Fibroblast of pulmonary artery (primary cell): ENCODE measurements around the gene SH3BP5.

Source experiments
- DNase-seq: peaks from one replicate; pipeline ENCODE4 v3.0.0-alpha.2; 2010; ENCODE audit warnings: low read depth
- H3K4me3 ChIP-seq: replicated peaks from 2 replicates; pipeline ENCODE4 v1.5.1; 2011; ENCODE audit warnings: low read depth, mild to moderate bottlenecking, control low read depth, low read length, moderate library complexity
- TF ChIP-seq, protein P1 (sequence below): IDR thresholded peaks from 2 replicates; pipeline ENCODE4 v1.5.1; 2011; ENCODE audit warnings: mild to moderate bottlenecking, control low read depth, low read length, inconsistent platforms; ENCODE audit errors: missing control alignments

SH3BP5 gene

DNA sequence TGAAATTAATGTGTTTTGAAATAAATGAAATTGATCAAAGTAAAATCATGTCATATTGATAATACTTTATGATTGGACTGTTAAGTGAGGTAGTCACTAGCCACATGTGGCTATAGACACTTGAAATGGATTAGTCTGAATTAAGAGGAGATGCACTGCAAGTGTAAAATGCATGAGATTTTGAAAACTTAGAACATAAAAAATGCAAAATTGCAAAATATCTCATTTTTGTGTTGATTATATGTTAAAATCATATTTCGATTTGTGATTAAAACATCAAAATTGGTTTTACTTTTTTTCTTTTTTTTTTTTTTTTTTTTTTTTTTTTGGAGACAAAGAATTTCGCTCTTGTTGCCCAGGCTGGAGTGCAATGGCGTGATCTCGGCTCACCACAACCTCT is 103.1 kb downstream of the SH3BP5 start:
- no peak for DNase-seq
- TF ChIP-seq, protein P1, sequence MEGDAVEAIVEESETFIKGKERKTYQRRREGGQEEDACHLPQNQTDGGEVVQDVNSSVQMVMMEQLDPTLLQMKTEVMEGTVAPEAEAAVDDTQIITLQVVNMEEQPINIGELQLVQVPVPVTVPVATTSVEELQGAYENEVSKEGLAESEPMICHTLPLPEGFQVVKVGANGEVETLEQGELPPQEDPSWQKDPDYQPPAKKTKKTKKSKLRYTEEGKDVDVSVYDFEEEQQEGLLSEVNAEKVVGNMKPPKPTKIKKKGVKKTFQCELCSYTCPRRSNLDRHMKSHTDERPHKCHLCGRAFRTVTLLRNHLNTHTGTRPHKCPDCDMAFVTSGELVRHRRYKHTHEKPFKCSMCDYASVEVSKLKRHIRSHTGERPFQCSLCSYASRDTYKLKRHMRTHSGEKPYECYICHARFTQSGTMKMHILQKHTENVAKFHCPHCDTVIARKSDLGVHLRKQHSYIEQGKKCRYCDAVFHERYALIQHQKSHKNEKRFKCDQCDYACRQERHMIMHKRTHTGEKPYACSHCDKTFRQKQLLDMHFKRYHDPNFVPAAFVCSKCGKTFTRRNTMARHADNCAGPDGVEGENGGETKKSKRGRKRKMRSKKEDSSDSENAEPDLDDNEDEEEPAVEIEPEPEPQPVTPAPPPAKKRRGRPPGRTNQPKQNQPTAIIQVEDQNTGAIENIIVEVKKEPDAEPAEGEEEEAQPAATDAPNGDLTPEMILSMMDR = no peak
- no peak overlapping the region for H3K4me3 ChIP-seq

DNA sequence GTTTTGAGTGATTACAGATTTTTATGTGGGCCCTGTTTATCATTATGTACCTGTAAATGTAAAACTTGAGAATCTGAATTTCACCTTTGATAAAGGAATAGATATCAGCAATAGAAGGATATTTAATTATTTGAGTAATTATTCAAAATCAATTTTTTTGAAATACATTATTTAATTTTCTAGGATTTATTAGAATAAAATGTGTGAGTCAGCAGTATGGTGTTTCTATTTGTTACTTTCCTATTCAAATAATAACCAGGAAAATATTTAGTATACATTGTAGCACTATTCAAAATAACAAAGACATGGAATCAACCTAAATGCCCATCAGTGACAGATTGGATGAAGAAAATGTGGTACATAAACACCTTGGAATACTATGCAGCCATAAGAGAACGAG is 104.2 kb downstream of the SH3BP5 start:
- H3K4me3 ChIP-seq = no peak overlapping the region
- DNase-seq = no peak
- TF ChIP-seq, protein P1 = no peak

DNA sequence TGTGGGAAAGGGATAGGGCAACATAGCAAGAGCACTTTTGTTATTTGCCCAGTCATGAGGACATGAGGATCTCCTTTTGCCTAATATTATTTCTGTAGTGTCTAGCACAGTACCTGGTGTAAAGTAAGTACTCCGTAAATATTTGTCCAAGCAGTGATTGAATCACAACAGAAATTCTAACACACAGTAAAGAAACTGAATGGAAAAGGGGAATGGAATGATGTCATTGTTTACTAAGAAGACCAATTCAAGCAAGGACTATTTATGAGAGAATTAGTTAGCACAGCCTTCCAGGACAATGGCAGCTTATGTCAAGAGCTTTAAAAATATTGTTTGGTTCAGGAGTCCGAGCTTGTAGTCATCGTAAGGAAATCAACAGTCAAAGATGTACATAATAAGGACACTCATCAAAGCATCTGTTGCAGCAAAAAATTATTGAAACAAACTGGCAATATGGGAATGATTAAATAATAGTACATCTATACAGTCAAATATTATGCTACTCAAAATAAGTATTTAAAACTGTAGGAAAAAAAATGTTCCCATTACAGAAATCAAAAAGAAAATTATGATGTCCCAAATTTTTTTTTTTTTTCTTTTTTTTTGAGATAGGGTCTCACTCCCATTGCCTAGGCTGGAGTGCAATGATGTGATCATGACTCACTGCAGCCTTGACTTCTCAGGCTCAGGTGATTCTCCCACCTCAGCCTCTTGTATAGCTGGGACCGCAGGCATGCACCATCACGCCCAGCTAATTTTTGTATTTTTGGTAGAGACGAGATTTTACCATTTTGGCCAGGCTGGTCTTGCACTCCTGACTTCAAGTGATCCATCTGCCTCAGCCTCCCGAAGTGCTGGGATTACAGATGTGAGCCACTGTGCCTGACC is 108.5 kb downstream of the SH3BP5 start:
- TF ChIP-seq, protein P1 = no peak

DNA sequence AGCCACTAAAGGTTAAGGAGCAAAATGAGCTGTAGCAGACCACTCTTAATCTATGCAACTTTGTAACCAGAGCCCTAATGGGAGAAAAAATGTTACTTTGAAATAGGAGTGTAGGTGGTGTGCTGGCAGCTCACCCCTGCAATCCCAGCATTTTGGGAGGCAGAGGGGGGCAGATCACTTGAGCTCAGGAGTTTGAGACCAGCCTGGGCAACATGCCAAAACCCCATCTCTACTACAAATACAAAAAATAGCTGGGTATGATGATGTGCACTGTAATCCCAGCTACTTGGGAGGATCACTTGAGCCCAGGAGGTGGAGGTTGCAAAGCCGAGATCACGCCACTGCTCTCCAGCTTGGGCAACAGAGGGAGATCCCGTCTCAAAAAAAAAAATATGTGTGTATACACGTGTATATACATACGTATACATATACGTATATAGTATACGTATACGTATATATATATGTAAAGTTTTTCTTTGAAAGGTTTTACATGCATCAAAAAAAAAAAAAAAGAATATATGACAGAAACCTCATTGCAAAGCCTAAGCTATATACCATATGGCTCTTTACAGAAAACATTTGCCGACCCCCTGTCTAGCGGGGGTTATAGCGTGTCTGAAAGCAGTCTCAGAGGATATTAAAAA is 110.7 kb downstream of the SH3BP5 start:
- no peak for DNase-seq
- TF ChIP-seq, protein P1 = no peak
- H3K4me3 ChIP-seq = no peak overlapping the region

More for the DNA sequence above, 108.5 kb downstream of the SH3BP5 start:
- H3K4me3 ChIP-seq = no peak overlapping the region
- no peak for DNase-seq

DNA sequence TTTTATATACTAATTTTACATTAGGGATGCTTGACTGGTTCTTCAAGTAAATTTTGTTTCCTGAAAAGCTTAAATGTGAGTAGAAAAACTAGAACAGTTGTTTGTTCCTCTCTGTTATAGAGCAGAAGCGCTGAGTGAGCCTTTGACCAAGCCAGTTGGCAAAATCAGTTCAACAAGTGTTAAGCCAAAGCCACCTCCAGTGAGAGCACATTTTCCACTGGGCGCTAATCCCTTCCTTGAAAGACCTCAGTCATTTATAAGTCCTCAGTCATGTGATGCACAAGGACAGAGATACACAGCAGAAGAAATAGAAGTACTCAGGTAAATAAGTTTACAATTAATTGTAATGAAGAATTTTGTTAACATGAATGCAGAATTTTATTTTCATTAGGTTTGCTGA is 111.7 kb downstream of the SH3BP5 start:
- TF ChIP-seq, protein P1 = no peak
- H3K4me3 ChIP-seq = no peak overlapping the region
- no peak for DNase-seq

DNA sequence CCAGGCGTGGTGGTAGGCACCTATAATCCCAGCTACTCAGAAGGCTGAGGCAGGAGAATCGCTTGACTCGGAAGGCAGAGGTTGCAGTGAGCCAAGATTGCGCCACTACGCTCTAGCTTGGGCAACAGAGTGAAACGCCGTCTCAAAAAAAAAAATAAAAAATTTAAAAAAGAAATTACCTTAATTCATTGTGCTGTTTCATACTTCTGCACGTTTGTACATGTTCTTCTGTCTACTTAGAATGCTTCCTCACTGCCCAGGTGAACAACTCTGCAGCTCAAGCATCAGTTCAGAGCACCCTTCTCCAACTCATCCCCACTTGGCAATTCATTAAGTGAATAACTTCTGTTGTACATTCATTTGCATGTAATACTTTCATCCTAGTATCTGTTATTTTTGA is 112.3 kb downstream of the SH3BP5 start:
- no peak for DNase-seq
- TF ChIP-seq, protein P1 = no peak
- no peak overlapping the region for H3K4me3 ChIP-seq
